Bronchial epithelial cell (primary cell): ENCODE measurements around the gene MGAT4A. TPM values are rescaled to one million over a fixed set of nuclear protein-coding genes. Genes with fewer than 3 reads are reported as not detected.

Experiments used
- DNase-seq: peaks from one replicate; pipeline ENCODE4 v3.0.0-alpha.2; 2010; ENCODE audit warnings: low read depth
- FAIRE-seq: peaks from 2 replicates; lab custom pipeline; 2011; peaks lifted over from hg19 to GRCh38; lab: Jason Lieb, UNC
- H3K27me3 ChIP-seq: 2 replicates; pipeline ENCODE4 v1.5.1; 2011; ENCODE audit warnings: low read length; ENCODE audit not compliant: control insufficient read depth, insufficient read depth
- H3K36me3 ChIP-seq: 2 replicates; pipeline ENCODE4 v1.5.1; 2011; ENCODE audit warnings: low read length; ENCODE audit not compliant: control insufficient read depth, insufficient read depth
- H3K4me3 ChIP-seq: 2 replicates; pipeline ENCODE4 v1.5.1; 2011; ENCODE audit warnings: mild to moderate bottlenecking, low read depth, low read length, control low read depth
- total RNA-seq: library from RNA; depleted of rRNA; stranded (reverse); fragments of >200 nt; gene quantifications from 2 replicates; pipeline ENCODE4 v1.2.1, GENCODE V29; 2014
- TF ChIP-seq, protein P1 (sequence below): IDR thresholded peaks from 2 replicates; pipeline ENCODE4 v1.5.1; 2011; ENCODE audit warnings: mild to moderate bottlenecking, moderate library complexity, low read length, control low read depth, inconsistent platforms; ENCODE audit not compliant: insufficient read depth, severe bottlenecking

MGAT4A gene
- total RNA-seq, 1 donor from 2014 or later = 3.9 TPM

DNA sequence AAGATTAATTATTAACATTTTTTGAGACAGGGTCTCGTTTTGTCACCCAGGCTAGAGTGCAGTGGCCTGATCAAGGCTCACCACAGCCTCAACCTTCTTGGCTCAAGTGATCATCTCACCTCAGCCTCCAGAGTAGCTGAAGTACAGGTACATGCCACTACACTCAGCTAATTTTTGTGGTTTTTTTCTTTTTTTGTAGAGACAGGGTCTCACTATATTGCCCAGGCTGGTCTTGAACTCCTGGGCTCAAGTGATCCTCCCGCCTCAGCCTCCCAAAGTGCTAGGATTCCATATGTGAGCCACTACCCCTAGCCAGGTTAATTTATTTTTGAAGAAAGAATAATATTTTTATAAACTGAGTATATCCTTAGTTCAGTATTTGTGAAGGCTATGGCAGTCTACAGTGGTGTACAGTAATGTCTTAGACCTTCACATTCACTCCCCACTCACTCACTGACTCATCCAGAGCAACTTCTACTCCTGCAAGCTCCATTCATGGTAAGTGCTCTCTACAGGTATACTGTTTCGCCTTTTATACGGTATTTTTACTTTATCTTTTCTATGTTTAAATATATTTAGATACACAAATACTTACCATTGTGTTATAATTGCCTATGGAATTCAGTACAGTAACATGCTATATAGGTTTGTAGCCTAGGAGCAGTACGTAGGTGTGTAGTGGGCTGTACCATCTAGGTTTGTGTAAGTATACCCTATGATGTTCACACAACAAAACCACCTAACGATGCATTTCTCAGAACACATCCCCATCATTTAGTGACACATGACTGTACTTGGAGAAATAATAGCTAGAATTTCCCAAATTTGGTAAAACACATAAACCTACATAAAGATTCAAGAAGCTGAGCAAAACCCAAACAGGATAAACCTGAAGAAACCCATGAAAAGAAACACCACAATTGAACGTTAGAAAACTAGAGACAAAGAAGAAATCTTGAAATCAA is 38.6 kb downstream of the MGAT4A start:
- TF ChIP-seq, protein P1, sequence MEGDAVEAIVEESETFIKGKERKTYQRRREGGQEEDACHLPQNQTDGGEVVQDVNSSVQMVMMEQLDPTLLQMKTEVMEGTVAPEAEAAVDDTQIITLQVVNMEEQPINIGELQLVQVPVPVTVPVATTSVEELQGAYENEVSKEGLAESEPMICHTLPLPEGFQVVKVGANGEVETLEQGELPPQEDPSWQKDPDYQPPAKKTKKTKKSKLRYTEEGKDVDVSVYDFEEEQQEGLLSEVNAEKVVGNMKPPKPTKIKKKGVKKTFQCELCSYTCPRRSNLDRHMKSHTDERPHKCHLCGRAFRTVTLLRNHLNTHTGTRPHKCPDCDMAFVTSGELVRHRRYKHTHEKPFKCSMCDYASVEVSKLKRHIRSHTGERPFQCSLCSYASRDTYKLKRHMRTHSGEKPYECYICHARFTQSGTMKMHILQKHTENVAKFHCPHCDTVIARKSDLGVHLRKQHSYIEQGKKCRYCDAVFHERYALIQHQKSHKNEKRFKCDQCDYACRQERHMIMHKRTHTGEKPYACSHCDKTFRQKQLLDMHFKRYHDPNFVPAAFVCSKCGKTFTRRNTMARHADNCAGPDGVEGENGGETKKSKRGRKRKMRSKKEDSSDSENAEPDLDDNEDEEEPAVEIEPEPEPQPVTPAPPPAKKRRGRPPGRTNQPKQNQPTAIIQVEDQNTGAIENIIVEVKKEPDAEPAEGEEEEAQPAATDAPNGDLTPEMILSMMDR = no peak
- no peak for FAIRE-seq
- DNase-seq = peak; percentile 35
- H3K4me3 ChIP-seq = no peak overlapping the region
- H3K27me3 ChIP-seq = no peaks in the 10 kb centered on the region
- H3K36me3 ChIP-seq = no peaks in the 10 kb centered on the region

DNA sequence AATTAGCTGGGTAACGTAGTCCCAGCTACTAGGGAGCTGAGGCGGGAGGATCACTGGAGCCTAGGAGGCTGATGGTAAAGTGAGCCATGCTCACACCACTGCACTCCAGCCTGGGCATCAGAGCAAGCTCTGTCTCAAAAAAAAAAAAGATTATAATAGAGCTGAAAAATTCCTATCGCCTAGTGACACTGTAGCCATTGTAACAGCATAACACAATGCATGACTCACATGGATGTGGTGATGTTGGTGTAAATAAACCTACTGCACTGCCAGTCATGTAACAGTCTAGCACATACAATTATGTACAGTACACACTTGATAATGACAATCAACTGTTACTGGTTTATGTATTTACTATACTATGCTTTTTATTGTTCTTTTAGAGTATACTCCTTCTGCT is 39.6 kb downstream of the MGAT4A start:
- FAIRE-seq (no peak), DNase-seq (peak; percentile 65)
- Histone ChIP-seq H3K27me3 (no peaks in the 10 kb centered on the region), H3K36me3 (no peaks in the 10 kb centered on the region), H3K4me3 (no peak overlapping the region)
- TF ChIP-seq, protein P1 = no peak

DNA sequence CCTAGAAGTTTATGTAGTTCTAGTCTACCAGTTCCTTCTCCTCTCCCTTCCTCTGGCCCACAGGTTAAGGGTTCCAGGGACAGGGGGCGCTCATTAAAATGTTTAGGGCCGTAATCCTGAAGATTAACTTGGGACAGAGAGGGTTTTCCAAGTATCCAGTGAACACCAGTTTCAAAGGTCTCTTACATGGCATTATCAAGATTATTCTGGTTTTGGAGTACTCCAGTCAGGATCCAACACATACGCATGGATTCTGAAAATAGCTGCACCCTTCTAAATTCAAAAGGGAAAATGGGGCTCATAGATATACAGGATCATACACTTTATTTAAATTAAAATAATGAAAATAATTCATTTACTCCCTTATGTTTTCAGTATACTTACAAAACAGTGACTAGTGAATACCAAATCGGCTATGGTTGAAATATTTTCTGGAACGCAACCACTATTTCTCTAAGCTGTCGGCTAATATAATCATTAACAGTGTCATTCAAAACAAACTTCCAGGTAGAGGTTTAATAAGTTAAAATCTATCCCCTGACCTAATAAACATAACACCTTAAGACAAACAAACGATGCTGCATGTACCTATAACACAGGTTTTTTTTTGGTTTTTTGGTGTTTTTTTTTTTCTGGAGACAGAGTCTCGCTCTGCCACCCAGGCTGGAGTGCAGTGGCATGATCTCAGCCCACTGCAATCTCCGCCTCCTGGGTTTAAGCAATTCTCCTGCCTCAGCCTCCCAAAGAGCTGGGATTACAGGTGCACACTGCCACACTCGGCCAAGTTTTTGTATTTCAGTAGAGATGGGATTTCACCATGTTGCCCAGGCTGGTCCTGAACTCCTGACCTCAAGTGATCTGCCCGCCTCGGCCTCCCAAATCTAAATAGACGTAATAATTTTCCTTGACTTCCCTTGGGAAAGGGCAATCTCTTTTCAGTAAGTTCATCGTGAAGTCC is 44.7 kb downstream of the MGAT4A start:
- H3K36me3 ChIP-seq = no peaks in the 10 kb centered on the region
- DNase-seq (no peak), FAIRE-seq (no peak)
- no peak overlapping the region for H3K4me3 ChIP-seq
- no peaks in the 10 kb centered on the region for H3K27me3 ChIP-seq
- TF ChIP-seq, protein P1 = no peak

DNA sequence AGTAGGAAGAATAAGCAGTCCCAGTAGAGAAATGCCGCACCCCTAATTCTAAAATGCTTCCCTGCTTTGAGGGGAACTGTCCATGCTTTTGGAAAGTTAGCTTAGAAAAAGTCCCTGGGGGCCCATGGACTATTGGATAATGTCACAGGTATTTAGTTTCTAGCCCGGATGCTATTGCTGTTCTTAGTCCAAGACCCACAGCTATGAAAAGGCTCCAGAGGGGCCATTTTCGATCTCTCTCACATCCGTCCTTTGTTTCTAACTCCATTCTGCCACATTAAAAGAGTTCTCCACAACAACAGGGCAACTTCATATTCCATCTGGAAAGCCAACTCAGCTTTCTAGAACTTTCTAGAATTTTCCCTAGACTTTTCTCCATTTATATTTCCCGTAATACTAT is 47.2 kb downstream of the MGAT4A start:
- no peak for FAIRE-seq
- TF ChIP-seq, protein P1 = no peak

DNA sequence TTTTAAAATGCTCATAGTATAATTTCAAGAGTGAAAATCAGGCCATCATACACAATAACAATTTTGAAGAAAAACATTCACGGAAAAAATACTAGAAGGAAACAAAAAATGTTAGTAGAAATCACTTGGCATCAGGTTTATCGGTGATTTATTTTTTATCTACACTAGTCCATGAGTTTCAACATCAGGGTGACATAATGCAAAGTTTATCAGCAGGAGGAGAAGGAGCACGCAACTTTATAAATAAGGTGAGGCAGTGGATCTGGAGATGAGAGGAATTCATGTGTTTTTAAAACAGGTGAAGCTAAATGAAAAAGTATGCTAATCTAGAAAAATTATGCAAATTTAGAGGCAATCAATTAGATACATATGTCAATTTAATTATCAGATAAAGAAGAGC is 54.2 kb downstream of the MGAT4A start:
- FAIRE-seq (no peak), DNase-seq (no peak)
- TF ChIP-seq, protein P1 = no peak
- H3K36me3 ChIP-seq = no peaks in the 10 kb centered on the region
- no peaks in the 10 kb centered on the region for H3K27me3 ChIP-seq
- H3K4me3 ChIP-seq = no peak overlapping the region

More for the DNA sequence above, 47.2 kb downstream of the MGAT4A start:
- no peak for DNase-seq
- Histone ChIP-seq H3K36me3 (no peaks in the 10 kb centered on the region), H3K4me3 (no peak overlapping the region), H3K27me3 (no peaks in the 10 kb centered on the region)
